Lower lobe of right lung (tissue), 2 donors: ENCODE measurements around the gene SIL1. TPM values are rescaled to one million over a fixed set of nuclear protein-coding genes. Genes with fewer than 3 reads are reported as not detected.

Experiments
- ATAC-seq, 2 donors: fragments of 200-7000 bp; cut with Tn5 transposase; one replicate each; pipeline ENCODE4 v1.9.1; 2020 to 2022; ENCODE audit warnings: mild to moderate bottlenecking in 2 of 2, moderate library complexity in 2 of 2
- DNase-seq: peaks from one replicate; pipeline ENCODE4 v3.0.0-alpha.2; 2020
- H3K27ac ChIP-seq: fragments of 200-600 bp; one replicate; pipeline ENCODE4 v1.8.0; 2022
- H3K27me3 ChIP-seq: fragments of 200-600 bp; one replicate; pipeline ENCODE4 v1.8.0; 2022; ENCODE audit warnings: low read depth
- H3K36me3 ChIP-seq: fragments of 200-600 bp; one replicate; pipeline ENCODE4 v1.8.0; 2022; ENCODE audit warnings: mild to moderate bottlenecking
- H3K4me1 ChIP-seq: fragments of 200-600 bp; one replicate; pipeline ENCODE4 v1.8.0; 2022
- H3K4me3 ChIP-seq: fragments of 200-600 bp; one replicate; pipeline ENCODE4 v1.8.0; 2022; ENCODE audit warnings: mild to moderate bottlenecking
- H3K9me3 ChIP-seq: fragments of 200-600 bp; one replicate; pipeline ENCODE4 v1.8.0; 2022
- CTCF ChIP-seq: fragments of 200-600 bp; IDR thresholded peaks from one replicate; pipeline ENCODE4 v1.8.0; 2022; ENCODE audit warnings: antibody characterized with exemption, mild to moderate bottlenecking
- intact Hi-C: fragments of 100-400 bp; cut with DNase I; formaldehyde crosslinking; loops from one replicate; pipeline ENCODE4 v1.11.0; 2022
- total RNA-seq: library from RNA; stranded (reverse); fragmentation: NEBNext Ultra II Directional; extraction: Animal tissue kit (Norgen Biotek cat#: 25700); gene quantifications from one replicate; pipeline ENCODE4 v1.2.1, GENCODE V29; 2021
- donor health status: DM: no; HTN: yes; CAD: no; lungs with severe emphysema.

Gene SIL1
- total RNA-seq, 1 donor from 2014 or later = 40.6 TPM

- no peak overlapping the region for H3K4me3 ChIP-seq
- H3K27ac ChIP-seq = no peak overlapping the region
- H3K9me3 ChIP-seq = no peaks in the 10 kb centered on the region
- ATAC-seq (no peak), DNase-seq (no peak)
- H3K36me3 ChIP-seq = peaks cover 23% of the 10 kb centered on the region
- H3K4me1 ChIP-seq = no peaks in the 10 kb centered on the region
- intact Hi-C loops = no loop called here
- no peak for TF ChIP-seq CTCF
- no peaks in the 10 kb centered on the region for H3K27me3 ChIP-seq
These were observed 259.6 kb downstream of the SIL1 start for GRCh38 chr5:138938526-138938925.

GRCh38 chr5:138937392-138938387 is 260.5 kb downstream of the SIL1 start:
- H3K27ac ChIP-seq = no peak overlapping the region
- peak; percentile 24 to 27 for ATAC-seq
- no peak for TF ChIP-seq CTCF
- no peaks in the 10 kb centered on the region for H3K4me1 ChIP-seq
- intact Hi-C loops = no loop called here
- no peaks in the 10 kb centered on the region for H3K9me3 ChIP-seq
- H3K36me3 ChIP-seq = peaks cover 31% of the 10 kb centered on the region
- no peak for DNase-seq
- H3K27me3 ChIP-seq = no peaks in the 10 kb centered on the region
- no peak overlapping the region for H3K4me3 ChIP-seq

- DNase-seq (no peak), ATAC-seq (peak; percentile 3 to 7)
- Histone ChIP-seq H3K9me3 (no peaks in the 10 kb centered on the region), H3K4me1 (no peaks in the 10 kb centered on the region), H3K4me3 (no peak overlapping the region), H3K36me3 (peaks cover 38% of the 10 kb centered on the region), H3K27ac (no peak overlapping the region), H3K27me3 (no peaks in the 10 kb centered on the region)
- no peak for TF ChIP-seq CTCF
- intact Hi-C loops = no loop called here
These were observed 261.2 kb downstream of the SIL1 start for GRCh38 chr5:138936968-138937345.

- DNase-seq (no peak), ATAC-seq (peak; percentile 26 to 29)
- Histone ChIP-seq H3K36me3 (peaks cover 44% of the 10 kb centered on the region), H3K4me3 (no peak overlapping the region), H3K27ac (peak overlapping the region; percentile 39), H3K27me3 (no peaks in the 10 kb centered on the region), H3K4me1 (no peaks in the 10 kb centered on the region), H3K9me3 (no peaks in the 10 kb centered on the region)
- intact Hi-C loops = no loop called here
- TF ChIP-seq CTCF = no peak
These were observed 261.8 kb downstream of the SIL1 start for GRCh38 chr5:138936225-138936967.

GRCh38 chr5:138935466-138935865 is 262.7 kb downstream of the SIL1 start:
- Histone ChIP-seq H3K9me3 (no peaks in the 10 kb centered on the region), H3K27ac (no peak overlapping the region), H3K4me1 (no peaks in the 10 kb centered on the region), H3K27me3 (no peaks in the 10 kb centered on the region), H3K4me3 (no peak overlapping the region), H3K36me3 (peaks cover 53% of the 10 kb centered on the region)
- ATAC-seq = no peak
- no peak for TF ChIP-seq CTCF
- intact Hi-C loops = no loop called here
- DNase-seq = no peak
